WTC11 (cell line): Measurements from ENCODE around the gene SLC4A8. TPM values are rescaled to one million over a fixed set of nuclear protein-coding genes. Genes with fewer than 3 reads are reported as not detected.

Experiments used
- ATAC-seq: fragments of 200-7000 bp; cut with Tn5 transposase; 2 replicates; pipeline ENCODE4 v1.10.0; 2021; ENCODE audit warnings: mild to moderate bottlenecking, moderate library complexity
- CTCF ChIA-PET: fragments of 300-600 bp; sonication (Branson Sonifier 250); formaldehyde crosslinking; loops from one replicate; lab custom pipeline; 2021; ENCODE audit warnings: antibody characterized with exemption; lab: Charles Lee
- POLR2A ChIA-PET: fragments of 350-600 bp; sonication (Branson Sonifier 250); formaldehyde crosslinking; loops from one replicate; lab custom pipeline; 2021; ENCODE audit warnings: antibody characterized with exemption; lab: Charles Lee
- DNase-seq: peaks from one replicate; pipeline ENCODE4 v3.0.0; 2021; ENCODE audit warnings: low spot score
- H3K27ac Mint-ChIP-seq: 2 replicates; pipeline ENCODE4 v1.8.0; 2021; ENCODE audit warnings: mixed read lengths
- H3K27me3 Mint-ChIP-seq: 2 replicates; pipeline ENCODE4 v1.8.0; 2021; ENCODE audit warnings: low read depth, mild to moderate bottlenecking, moderate library complexity, mixed read lengths
- H3K36me3 Mint-ChIP-seq: 2 replicates; pipeline ENCODE4 v1.8.0; 2021; ENCODE audit warnings: mixed read lengths
- H3K4me1 Mint-ChIP-seq: 2 replicates; pipeline ENCODE4 v1.8.0; 2022; ENCODE audit warnings: mixed read lengths
- H3K4me3 Mint-ChIP-seq: 2 replicates; pipeline ENCODE4 v1.8.0; 2021; ENCODE audit warnings: mild to moderate bottlenecking, moderate library complexity, mixed read lengths
- H3K9me3 Mint-ChIP-seq: 2 replicates; pipeline ENCODE4 v1.8.0; 2021; ENCODE audit warnings: mixed read lengths
- GABPB1 ChIP-seq: sonication (generic); formaldehyde crosslinking; IDR thresholded peaks from 2 replicates; pipeline ENCODE4 v1.8.1; 2023; ENCODE audit warnings: mild to moderate bottlenecking, missing genetic modification reagents
- JAZF1 ChIP-seq: fragments of 250-450 bp; sonication (Bioruptor Pico); IDR thresholded peaks from 2 replicates; pipeline ENCODE4 v1.9.0; 2021; ENCODE audit warnings: moderate library complexity, mild to moderate bottlenecking, inconsistent platforms
- JUN ChIP-seq: sonication (generic); formaldehyde crosslinking; IDR thresholded peaks from 2 replicates; pipeline ENCODE4 v1.8.0; 2023; ENCODE audit warnings: mild to moderate bottlenecking, missing genetic modification reagents
- NR3C1 ChIP-seq: sonication (generic); formaldehyde crosslinking; conservative IDR thresholded peaks from 2 replicates; pipeline ENCODE4 v1.8.1; 2023; ENCODE audit warnings: low read depth, mild to moderate bottlenecking, missing genetic modification reagents
- PRRX2 ChIP-seq: fragments of 250-450 bp; sonication (Bioruptor Pico); IDR thresholded peaks from 2 replicates; pipeline ENCODE4 v1.8.0; 2021; ENCODE audit warnings: mild to moderate bottlenecking
- SMAD4 ChIP-seq: sonication (generic); formaldehyde crosslinking; IDR thresholded peaks from 2 replicates; pipeline ENCODE4 v1.8.0; 2022; ENCODE audit warnings: mild to moderate bottlenecking, missing genetic modification reagents
- ZNF263 ChIP-seq: sonication (generic); formaldehyde crosslinking; IDR thresholded peaks from 2 replicates; pipeline ENCODE4 v1.8.1; 2022; ENCODE audit warnings: low read depth, mild to moderate bottlenecking, moderate library complexity, missing genetic modification reagents
- ZNF396 ChIP-seq: fragments of 250-450 bp; sonication (Bioruptor Pico); IDR thresholded peaks from 2 replicates; pipeline ENCODE4 v1.8.0; 2021; ENCODE audit warnings: mild to moderate bottlenecking, moderate library complexity, borderline replicate concordance
- total RNA-seq: library from RNA; stranded (reverse); gene quantifications from 3 replicates; pipeline ENCODE4 v1.2.3, GENCODE V29; 2021
- TF ChIP-seq, protein P1 (sequence below): fragments of 250-450 bp; sonication (Bioruptor Pico); IDR thresholded peaks from 2 replicates; pipeline ENCODE4 v1.9.0; 2021; ENCODE audit warnings: mild to moderate bottlenecking
- TF ChIP-seq, protein P2 (sequence below): fragments of 250-450 bp; sonication (Bioruptor Pico); conservative IDR thresholded peaks from 2 replicates; pipeline ENCODE4 v1.9.0; 2021; ENCODE audit warnings: mild to moderate bottlenecking
- TF ChIP-seq, protein P3 (sequence below): sonication (generic); formaldehyde crosslinking; IDR thresholded peaks from 2 replicates; pipeline ENCODE4 v1.8.0; 2022; ENCODE audit warnings: missing genetic modification reagents
- TF ChIP-seq, protein P4 (sequence below): sonication (generic); formaldehyde crosslinking; IDR thresholded peaks from 2 replicates; pipeline ENCODE4 v1.8.1; 2022; ENCODE audit warnings: mild to moderate bottlenecking, missing genetic modification reagents, moderate library complexity, borderline replicate concordance

The SLC4A8 gene
- total RNA-seq, 1 experiment from 2014 or later, result 16.9 TPM

DNA sequence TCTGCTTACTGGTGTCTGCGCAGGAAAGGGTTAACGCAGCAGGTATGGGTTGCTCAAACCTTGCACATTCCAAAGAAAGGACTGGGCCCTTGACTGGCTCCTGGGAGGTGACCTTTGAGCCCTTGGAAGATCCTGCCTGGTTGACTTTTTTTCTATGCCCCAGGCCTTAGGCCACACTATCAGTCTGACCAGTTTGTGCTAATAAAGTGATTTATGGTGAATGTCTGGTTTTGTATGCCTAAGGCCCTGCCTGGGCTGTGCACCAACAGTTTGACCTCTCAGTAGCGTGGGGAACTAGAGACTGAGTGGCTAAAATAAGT lies 105.0 kb downstream of the SLC4A8 start (continued):
- TF ChIP-seq, protein P1, sequence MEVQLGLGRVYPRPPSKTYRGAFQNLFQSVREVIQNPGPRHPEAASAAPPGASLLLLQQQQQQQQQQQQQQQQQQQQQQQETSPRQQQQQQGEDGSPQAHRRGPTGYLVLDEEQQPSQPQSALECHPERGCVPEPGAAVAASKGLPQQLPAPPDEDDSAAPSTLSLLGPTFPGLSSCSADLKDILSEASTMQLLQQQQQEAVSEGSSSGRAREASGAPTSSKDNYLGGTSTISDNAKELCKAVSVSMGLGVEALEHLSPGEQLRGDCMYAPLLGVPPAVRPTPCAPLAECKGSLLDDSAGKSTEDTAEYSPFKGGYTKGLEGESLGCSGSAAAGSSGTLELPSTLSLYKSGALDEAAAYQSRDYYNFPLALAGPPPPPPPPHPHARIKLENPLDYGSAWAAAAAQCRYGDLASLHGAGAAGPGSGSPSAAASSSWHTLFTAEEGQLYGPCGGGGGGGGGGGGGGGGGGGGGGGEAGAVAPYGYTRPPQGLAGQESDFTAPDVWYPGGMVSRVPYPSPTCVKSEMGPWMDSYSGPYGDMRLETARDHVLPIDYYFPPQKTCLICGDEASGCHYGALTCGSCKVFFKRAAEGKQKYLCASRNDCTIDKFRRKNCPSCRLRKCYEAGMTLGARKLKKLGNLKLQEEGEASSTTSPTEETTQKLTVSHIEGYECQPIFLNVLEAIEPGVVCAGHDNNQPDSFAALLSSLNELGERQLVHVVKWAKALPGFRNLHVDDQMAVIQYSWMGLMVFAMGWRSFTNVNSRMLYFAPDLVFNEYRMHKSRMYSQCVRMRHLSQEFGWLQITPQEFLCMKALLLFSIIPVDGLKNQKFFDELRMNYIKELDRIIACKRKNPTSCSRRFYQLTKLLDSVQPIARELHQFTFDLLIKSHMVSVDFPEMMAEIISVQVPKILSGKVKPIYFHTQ, result no peak
- TF ChIP-seq, protein P2, sequence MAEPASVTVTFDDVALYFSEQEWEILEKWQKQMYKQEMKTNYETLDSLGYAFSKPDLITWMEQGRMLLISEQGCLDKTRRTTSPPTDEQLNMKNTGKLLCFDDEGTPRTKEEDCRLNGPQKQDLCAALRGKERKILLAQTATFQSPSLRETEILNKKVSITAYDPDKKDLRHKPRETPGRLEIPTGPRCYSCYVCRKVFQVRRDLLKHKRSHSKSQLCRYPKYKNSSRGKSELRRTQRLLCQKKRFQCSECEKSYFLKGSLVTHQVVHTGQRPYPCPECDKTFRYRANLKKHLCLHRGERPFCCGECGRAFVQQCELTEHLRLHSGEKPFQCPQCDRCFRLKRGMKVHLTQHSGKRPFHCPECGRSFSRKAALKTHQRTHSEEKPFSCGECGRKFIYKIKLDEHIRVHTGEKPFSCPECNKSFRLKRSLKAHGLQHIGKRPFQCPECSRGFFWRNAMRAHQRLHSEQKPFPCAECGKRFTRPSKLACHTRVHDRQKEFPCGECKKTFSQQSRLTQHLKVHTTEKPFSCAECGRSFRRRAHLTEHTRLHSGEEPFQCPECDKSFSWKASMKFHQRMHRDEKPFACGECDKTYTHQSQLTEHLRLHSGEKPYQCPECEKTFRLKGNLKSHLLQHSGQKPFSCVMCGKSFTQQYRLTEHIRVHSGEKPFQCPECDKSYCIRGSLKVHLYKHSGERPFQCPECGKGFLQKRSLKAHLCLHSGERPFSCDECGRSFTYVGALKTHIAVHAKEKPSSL, result no peak
- no peak for TF ChIP-seq GABPB1 (CRISPR knock-in tag)

DNA sequence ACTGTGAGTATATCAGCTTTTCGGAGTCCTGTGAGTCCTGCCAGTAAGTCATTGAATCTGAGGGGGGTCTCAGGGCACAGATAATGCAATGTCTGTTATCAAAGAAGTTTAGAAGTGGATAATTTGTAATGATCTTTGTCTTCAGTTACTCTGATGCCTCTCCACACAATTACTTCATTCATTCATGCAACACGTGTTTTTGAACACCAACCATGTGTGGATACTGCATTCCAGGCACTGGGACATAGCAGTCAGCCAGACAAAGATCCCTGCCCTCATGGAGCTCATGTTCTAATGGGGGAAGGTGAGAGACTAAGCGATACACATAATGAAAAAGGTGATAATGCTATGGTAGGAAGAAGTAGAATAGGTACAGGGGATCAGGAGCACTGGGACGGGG lies 105.6 kb downstream of the SLC4A8 start:
- Mint-ChIP-seq H3K27ac (no peak overlapping the region), H3K36me3 (no peaks in the 10 kb centered on the region), H3K9me3 (no peaks in the 10 kb centered on the region), H3K27me3 (no peaks in the 10 kb centered on the region), H3K4me3 (no peak overlapping the region), H3K4me1 (peaks cover 22% of the 10 kb centered on the region)
- CTCF ChIA-PET, result interaction anchor here (1.1 to 2.7 kb wide), 2 partner anchors 13 to 106 kb away, joined by 3 to 20 read pairs; partner anchors contain the start of gene SLC4A8
- DNase-seq, result no peak
- ATAC-seq, result no peak
- POLR2A ChIA-PET, result no interaction called here
- TF ChIP-seq ZNF396 (no peak), JAZF1 (CRISPR knock-in tag) (no peak), PRRX2 (CRISPR knock-in tag) (no peak), NR3C1 (no peak), SMAD4 (CRISPR knock-in tag) (no peak), JUN (CRISPR knock-in tag) (no peak), ZNF263 (no peak)
- TF ChIP-seq, protein P3, sequence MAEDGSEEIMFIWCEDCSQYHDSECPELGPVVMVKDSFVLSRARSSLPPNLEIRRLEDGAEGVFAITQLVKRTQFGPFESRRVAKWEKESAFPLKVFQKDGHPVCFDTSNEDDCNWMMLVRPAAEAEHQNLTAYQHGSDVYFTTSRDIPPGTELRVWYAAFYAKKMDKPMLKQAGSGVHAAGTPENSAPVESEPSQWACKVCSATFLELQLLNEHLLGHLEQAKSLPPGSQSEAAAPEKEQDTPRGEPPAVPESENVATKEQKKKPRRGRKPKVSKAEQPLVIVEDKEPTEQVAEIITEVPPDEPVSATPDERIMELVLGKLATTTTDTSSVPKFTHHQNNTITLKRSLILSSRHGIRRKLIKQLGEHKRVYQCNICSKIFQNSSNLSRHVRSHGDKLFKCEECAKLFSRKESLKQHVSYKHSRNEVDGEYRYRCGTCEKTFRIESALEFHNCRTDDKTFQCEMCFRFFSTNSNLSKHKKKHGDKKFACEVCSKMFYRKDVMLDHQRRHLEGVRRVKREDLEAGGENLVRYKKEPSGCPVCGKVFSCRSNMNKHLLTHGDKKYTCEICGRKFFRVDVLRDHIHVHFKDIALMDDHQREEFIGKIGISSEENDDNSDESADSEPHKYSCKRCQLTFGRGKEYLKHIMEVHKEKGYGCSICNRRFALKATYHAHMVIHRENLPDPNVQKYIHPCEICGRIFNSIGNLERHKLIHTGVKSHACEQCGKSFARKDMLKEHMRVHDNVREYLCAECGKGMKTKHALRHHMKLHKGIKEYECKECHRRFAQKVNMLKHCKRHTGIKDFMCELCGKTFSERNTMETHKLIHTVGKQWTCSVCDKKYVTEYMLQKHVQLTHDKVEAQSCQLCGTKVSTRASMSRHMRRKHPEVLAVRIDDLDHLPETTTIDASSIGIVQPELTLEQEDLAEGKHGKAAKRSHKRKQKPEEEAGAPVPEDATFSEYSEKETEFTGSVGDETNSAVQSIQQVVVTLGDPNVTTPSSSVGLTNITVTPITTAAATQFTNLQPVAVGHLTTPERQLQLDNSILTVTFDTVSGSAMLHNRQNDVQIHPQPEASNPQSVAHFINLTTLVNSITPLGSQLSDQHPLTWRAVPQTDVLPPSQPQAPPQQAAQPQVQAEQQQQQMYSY (CRISPR knock-in tag), result no peak
- TF ChIP-seq, protein P2, result no peak
- TF ChIP-seq, protein P4, sequence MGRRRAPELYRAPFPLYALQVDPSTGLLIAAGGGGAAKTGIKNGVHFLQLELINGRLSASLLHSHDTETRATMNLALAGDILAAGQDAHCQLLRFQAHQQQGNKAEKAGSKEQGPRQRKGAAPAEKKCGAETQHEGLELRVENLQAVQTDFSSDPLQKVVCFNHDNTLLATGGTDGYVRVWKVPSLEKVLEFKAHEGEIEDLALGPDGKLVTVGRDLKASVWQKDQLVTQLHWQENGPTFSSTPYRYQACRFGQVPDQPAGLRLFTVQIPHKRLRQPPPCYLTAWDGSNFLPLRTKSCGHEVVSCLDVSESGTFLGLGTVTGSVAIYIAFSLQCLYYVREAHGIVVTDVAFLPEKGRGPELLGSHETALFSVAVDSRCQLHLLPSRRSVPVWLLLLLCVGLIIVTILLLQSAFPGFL (CRISPR knock-in tag), result no peak
- TF ChIP-seq, all 79 proteins: peak for 0
